Kidney tubule cell (primary cell): ENCODE measurements around the gene INO80C.

Source experiments
- DNase-seq: peaks from one replicate; pipeline ENCODE4 v3.0.0-alpha.2; 2018; ENCODE audit warnings: low spot score

INO80C gene

DNA sequence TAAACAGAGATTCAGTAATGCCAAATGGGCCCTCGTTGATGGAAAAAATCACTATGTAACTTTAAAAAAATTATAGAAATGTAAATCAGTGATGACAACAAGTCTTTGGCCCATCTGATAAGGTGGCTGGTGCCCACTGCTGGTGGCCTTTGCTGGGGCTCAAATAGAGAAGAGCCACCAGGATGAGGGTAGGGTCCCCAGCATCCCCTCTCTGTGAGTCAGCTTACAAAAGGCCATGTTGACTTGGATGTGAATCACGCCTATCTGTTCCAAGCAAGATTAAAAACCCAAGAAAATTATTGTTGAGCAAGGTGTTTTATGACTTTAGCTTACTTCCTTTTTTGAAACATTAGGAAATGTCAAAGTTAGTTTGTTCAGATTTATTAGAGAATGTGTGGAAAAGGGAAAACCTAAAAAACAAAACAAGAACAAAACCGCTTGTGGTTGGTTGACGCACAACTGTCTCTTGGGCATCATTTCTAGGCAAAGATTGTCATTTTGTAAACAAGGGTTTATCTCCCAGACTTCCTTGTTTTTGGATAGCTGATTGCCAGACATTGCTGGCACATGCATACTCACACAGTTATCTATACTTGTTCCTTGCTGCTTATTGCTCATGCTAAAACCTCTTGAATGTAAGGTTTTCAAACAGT, 66.9 kb downstream of the INO80C start:
- DNase-seq: no peak

- no peak for DNase-seq
Observed at GRCh38 chr18:35426786-35427185, 71.0 kb downstream of the INO80C start.

DNA sequence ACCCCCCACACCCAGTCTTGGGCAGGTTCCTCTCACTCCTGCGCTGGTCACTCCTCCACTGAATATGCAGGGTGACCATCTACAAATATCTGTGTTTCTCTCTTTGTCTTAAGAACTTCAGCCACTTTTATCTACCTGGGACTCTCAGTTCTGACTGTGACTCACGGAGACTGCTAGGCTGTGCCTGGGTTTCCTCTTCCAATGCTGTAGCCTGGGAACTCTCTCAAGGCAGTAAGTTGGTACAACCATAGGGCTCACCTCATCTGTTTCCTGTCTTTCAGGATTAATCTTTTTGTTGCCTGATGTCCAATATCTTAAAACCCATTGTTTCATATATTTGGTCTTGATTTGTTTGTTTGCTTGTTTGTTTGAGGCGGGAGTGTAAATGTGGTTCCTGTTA, 73.4 kb downstream of the INO80C start:
- DNase-seq: no peak

DNA sequence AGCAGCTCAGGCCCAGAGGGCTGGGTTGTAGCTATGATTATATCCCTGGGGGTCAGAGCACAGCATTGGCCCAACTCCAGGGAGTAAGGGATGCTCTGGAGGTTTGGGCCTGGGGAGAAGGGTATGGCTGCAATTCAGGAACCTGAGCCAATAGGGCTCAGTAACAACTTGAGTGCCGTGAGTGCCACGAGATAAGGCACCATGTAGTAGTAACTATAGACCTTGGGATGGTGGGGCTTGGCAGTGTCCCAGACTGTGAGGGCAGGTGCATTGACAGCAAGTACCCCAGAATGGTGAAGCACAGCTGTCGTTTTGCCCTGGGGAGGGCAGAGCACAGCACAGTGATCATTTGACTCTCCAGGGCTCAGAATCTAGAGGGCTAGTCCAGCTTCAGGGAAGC, 75.5 kb downstream of the INO80C start:
- DNase-seq: no peak

DNA sequence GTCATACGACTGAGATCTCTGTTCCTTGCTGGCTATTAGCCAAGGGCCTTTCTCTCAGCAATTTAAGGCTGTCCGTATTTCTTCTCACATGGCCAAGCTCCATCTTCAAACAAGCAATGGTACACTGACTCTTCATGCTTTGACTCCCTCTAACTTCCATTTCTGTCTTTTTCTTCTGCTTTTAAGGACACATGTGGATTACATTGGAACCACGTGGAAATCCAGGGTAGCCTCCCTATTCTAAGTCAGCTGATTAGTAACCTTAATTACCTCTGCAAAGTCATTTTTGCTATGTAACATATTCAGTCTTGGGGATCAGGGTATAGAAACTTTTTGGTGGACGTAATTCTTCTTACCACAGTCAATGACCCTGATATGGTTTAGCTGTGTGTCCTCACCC, 79.2 kb downstream of the INO80C start:
- no peak for DNase-seq
